HepG2 (cell line): ENCODE results near the gene DHCR7. TPM values are rescaled to one million over a fixed set of nuclear protein-coding genes. Genes with fewer than 3 reads are reported as not detected.

Experiments
- ARNT2 ChIP-seq: sonication (generic); formaldehyde crosslinking; IDR thresholded peaks from 2 replicates; pipeline ENCODE4 v1.8.0; 2022; ENCODE audit warnings: mild to moderate bottlenecking, low read depth, missing genetic modification reagents, moderate library complexity
- HNRNPL ChIP-seq: fragments of 200-400 bp; formaldehyde crosslinking; IDR thresholded peaks from 2 replicates; pipeline ENCODE4 v1.6.1; 2017; ENCODE audit warnings: mild to moderate bottlenecking, low read depth, low read length
- RXRA ChIP-seq: sonication (generic); formaldehyde crosslinking; IDR thresholded peaks from 2 replicates; pipeline ENCODE4 v1.5.1; 2020; ENCODE audit warnings: missing genetic modification reagents
- TBX2 ChIP-seq: sonication (generic); formaldehyde crosslinking; IDR thresholded peaks from 2 replicates; pipeline ENCODE4 v1.5.0; 2020; ENCODE audit warnings: missing genetic modification reagents, mild to moderate bottlenecking, borderline replicate concordance
- polyA plus RNA-seq, 8 experiments: library from polyadenylated mRNA; depleted of rRNA in 3 of 8; stranded (reverse) in 7 of 8; unstranded in 1 of 8; fragments of >200 nt; fragmentation: Illumina TruSeq in 4 of 8; extraction: Trizol in 4 of 8; gene quantifications; 2 replicates each; pipeline versions ENCODE4 v1.2.1 to v1.2.3, GENCODE V29; 2011 to 2016; ENCODE audit warnings: low read depth in 4 of 8, missing spikeins in 1 of 8, mixed read lengths in 1 of 8; ENCODE audit not compliant: insufficient read depth in 1 of 8
- total RNA-seq, 5 experiments: library from RNA; depleted of rRNA; stranded (reverse); fragments of >200 nt; fragmentation: Illumina TruSeq; extraction: Trizol; gene quantifications; 2 replicates each; pipeline ENCODE4 v1.2.3, GENCODE V29; 2016; ENCODE audit warnings: low read depth in 1 of 5
- TF ChIP-seq, protein P1 (sequence below): sonication (generic); formaldehyde crosslinking; IDR thresholded peaks from 2 replicates; pipeline ENCODE4 v1.8.1; 2023; ENCODE audit warnings: mild to moderate bottlenecking, missing genetic modification reagents
- TF ChIP-seq, protein P2 (sequence below): sonication (generic); formaldehyde crosslinking; IDR thresholded peaks from 2 replicates; pipeline ENCODE4 v1.4.0; 2020; ENCODE audit warnings: mild to moderate bottlenecking, missing genetic modification reagents, borderline replicate concordance
- TF ChIP-seq, protein P3 (sequence below), 2 experiments: IDR thresholded peaks; 2 replicates each; pipeline ENCODE4 v1.6.1; 2011 to 2012; ENCODE audit warnings: low read length in 2 of 2, borderline replicate concordance in 1 of 2, low read depth in 1 of 2, mild to moderate bottlenecking in 1 of 2, moderate library complexity in 1 of 2
- TF ChIP-seq, protein P4 (sequence below): IDR thresholded peaks from 2 replicates; pipeline ENCODE4 v1.6.1; 2016; ENCODE audit warnings: missing genetic modification reagents, missing compliant biosample characterization
- TF ChIP-seq, protein P5 (sequence below): sonication (generic); formaldehyde crosslinking; IDR thresholded peaks from 2 replicates; pipeline ENCODE4 v1.5.1; 2020; ENCODE audit warnings: missing genetic modification reagents, mild to moderate bottlenecking, borderline replicate concordance
- TF ChIP-seq, protein P6 (sequence below): sonication (generic); formaldehyde crosslinking; IDR thresholded peaks from 2 replicates; pipeline ENCODE4 v1.5.0; 2020; ENCODE audit warnings: missing genetic modification reagents, mild to moderate bottlenecking, borderline replicate concordance

Gene DHCR7
- total and polyA plus RNA-seq, 2 of the 13 experiments (the other 11 are each of a cell fraction or from before 2014, with no cell fraction given): 96.0 to 143 TPM

DNA sequence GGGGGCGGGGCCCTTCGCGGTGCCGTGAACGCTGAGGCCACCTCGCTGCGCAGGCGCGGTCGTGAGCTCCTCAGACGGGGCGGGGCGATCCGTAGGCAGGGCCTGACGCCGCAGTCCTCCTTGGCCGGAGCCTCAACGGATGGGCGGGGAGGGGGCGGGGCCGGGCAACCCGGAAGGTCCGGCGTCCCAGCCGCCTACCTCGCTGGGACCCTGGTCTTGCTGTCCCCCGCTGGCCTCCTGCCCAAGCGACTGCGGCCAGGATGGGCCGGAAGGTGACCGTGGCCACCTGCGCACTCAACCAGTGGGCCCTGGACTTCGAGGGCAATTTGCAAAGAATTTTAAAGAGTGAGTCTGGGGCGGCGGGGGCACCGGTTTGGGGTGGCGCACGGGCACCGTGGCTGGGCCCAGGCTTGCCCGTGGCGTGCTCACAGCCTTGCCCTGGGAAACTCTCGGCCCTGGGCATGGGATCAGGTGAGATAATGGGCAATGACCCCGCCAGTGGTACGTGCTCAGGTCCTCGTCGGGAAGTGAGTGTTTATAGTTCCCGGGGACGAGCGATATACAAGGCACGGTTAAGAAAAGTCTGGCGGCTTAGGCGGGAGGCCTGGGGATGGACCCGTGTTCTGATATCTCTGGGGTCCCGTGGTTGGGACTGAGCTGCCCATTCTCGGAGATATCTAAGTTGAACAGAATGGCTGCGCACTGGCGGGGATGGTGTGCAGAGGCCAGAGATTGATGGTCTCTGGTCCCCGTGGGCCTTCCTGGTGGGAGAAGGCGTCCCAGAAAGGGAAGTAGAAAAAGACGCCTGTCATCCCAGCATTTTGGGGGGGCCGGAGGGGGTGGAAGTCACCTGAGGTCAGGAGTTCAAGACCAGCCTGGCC lies 5.1 kb upstream of the DHCR7 start, which contains the start of gene NADSYN1 (continued):
- TF ChIP-seq, protein P1, sequence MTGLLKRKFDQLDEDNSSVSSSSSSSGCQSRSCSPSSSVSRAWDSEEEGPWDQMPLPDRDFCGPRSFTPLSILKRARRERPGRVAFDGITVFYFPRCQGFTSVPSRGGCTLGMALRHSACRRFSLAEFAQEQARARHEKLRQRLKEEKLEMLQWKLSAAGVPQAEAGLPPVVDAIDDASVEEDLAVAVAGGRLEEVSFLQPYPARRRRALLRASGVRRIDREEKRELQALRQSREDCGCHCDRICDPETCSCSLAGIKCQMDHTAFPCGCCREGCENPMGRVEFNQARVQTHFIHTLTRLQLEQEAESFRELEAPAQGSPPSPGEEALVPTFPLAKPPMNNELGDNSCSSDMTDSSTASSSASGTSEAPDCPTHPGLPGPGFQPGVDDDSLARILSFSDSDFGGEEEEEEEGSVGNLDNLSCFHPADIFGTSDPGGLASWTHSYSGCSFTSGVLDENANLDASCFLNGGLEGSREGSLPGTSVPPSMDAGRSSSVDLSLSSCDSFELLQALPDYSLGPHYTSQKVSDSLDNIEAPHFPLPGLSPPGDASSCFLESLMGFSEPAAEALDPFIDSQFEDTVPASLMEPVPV (CRISPR knock-in tag): peak; percentile 65; the same call in 1 of the 2 replicates
- TF ChIP-seq HNRNPL: peak; percentile 61; the same call in 1 of the 2 replicates
- TF ChIP-seq, protein P2, sequence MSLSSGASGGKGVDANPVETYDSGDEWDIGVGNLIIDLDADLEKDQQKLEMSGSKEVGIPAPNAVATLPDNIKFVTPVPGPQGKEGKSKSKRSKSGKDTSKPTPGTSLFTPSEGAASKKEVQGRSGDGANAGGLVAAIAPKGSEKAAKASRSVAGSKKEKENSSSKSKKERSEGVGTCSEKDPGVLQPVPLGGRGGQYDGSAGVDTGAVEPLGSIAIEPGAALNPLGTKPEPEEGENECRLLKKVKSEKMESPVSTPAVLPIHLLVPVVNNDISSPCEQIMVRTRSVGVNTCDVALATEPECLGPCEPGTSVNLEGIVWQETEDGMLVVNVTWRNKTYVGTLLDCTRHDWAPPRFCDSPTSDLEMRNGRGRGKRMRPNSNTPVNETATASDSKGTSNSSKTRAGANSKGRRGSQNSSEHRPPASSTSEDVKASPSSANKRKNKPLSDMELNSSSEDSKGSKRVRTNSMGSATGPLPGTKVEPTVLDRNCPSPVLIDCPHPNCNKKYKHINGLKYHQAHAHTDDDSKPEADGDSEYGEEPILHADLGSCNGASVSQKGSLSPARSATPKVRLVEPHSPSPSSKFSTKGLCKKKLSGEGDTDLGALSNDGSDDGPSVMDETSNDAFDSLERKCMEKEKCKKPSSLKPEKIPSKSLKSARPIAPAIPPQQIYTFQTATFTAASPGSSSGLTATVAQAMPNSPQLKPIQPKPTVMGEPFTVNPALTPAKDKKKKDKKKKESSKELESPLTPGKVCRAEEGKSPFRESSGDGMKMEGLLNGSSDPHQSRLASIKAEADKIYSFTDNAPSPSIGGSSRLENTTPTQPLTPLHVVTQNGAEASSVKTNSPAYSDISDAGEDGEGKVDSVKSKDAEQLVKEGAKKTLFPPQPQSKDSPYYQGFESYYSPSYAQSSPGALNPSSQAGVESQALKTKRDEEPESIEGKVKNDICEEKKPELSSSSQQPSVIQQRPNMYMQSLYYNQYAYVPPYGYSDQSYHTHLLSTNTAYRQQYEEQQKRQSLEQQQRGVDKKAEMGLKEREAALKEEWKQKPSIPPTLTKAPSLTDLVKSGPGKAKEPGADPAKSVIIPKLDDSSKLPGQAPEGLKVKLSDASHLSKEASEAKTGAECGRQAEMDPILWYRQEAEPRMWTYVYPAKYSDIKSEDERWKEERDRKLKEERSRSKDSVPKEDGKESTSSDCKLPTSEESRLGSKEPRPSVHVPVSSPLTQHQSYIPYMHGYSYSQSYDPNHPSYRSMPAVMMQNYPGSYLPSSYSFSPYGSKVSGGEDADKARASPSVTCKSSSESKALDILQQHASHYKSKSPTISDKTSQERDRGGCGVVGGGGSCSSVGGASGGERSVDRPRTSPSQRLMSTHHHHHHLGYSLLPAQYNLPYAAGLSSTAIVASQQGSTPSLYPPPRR: 0 out of 2 replicates have a peak, but pooled peaks have one; percentile 8
- TF ChIP-seq, protein P3, sequence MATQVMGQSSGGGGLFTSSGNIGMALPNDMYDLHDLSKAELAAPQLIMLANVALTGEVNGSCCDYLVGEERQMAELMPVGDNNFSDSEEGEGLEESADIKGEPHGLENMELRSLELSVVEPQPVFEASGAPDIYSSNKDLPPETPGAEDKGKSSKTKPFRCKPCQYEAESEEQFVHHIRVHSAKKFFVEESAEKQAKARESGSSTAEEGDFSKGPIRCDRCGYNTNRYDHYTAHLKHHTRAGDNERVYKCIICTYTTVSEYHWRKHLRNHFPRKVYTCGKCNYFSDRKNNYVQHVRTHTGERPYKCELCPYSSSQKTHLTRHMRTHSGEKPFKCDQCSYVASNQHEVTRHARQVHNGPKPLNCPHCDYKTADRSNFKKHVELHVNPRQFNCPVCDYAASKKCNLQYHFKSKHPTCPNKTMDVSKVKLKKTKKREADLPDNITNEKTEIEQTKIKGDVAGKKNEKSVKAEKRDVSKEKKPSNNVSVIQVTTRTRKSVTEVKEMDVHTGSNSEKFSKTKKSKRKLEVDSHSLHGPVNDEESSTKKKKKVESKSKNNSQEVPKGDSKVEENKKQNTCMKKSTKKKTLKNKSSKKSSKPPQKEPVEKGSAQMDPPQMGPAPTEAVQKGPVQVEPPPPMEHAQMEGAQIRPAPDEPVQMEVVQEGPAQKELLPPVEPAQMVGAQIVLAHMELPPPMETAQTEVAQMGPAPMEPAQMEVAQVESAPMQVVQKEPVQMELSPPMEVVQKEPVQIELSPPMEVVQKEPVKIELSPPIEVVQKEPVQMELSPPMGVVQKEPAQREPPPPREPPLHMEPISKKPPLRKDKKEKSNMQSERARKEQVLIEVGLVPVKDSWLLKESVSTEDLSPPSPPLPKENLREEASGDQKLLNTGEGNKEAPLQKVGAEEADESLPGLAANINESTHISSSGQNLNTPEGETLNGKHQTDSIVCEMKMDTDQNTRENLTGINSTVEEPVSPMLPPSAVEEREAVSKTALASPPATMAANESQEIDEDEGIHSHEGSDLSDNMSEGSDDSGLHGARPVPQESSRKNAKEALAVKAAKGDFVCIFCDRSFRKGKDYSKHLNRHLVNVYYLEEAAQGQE (IDR thresholded peaks at IDR 0.05; ENCODE audit: borderline replicate concordance in 1 of 2, low read depth in 1 of 2, low read length in 2 of 2): no peak
- TF ChIP-seq, protein P4, sequence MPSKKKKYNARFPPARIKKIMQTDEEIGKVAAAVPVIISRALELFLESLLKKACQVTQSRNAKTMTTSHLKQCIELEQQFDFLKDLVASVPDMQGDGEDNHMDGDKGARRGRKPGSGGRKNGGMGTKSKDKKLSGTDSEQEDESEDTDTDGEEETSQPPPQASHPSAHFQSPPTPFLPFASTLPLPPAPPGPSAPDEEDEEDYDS (CRISPR knock-in tag): peak; percentile 50; the same call in 1 of the 2 replicates
- TF ChIP-seq TBX2 (CRISPR knock-in tag): peak; percentile 85
- TF ChIP-seq ARNT2 (CRISPR knock-in tag): peak; percentile 78
- TF ChIP-seq, protein P5, sequence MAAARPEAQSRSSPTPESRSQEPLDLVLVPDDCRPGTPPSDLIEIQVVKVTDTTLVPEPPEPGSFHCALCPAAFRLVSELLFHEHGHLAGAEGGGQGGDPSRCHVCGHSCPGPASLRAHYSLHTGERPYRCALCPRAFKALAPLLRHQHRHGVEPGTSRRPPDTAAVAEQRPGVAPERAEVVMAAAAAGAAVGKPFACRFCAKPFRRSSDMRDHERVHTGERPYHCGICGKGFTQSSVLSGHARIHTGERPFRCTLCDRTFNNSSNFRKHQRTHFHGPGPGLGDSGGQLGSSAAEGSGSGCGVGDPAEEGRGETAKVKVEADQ: no peak
- TF ChIP-seq RXRA (CRISPR knock-in tag): peak; percentile 45; the same call in 1 of the 2 replicates
- TF ChIP-seq, protein P6, sequence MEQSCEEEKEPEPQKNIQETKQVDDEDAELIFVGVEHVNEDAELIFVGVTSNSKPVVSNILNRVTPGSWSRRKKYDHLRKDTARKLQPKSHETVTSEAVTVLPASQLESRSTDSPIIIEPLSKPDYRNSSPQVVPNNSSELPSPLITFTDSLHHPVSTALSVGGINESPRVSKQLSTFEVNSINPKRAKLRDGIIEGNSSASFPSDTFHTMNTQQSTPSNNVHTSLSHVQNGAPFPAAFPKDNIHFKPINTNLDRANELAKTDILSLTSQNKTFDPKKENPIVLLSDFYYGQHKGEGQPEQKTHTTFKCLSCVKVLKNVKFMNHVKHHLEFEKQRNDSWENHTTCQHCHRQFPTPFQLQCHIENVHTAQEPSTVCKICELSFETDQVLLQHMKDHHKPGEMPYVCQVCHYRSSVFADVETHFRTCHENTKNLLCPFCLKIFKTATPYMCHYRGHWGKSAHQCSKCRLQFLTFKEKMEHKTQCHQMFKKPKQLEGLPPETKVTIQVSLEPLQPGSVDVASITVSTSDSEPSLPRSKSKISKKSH (CRISPR knock-in tag): peak; percentile 18; the same call in 1 of the 2 replicates
